Astrocyte of the cerebellum (primary cell): ENCODE data around the gene SLC35D2.
A peak's percentile ranks its signal among the peaks of the same experiment; 100 is the strongest.
"Not testable (repeated sequence)": the region's sequence is repeated elsewhere in the genome, so short reads cannot be mapped to it uniquely, and the experiment has no call there.

Source experiments
- DNase-seq: peaks from one replicate; pipeline ENCODE4 v3.0.0-alpha.2; 2011; ENCODE audit warnings: low read depth
- H3K4me3 ChIP-seq: 2 replicates; pipeline ENCODE4 v1.5.1; 2011; ENCODE audit warnings: mild to moderate bottlenecking, low read depth, low read length, moderate library complexity
- in situ Hi-C: cut with HindIII; loops from 2 replicates; pipeline ENCODE4 v1.10.0; 2017; ENCODE audit warnings: low sequenced_read_pairs
- TF ChIP-seq, protein P1 (sequence below): IDR thresholded peaks from 2 replicates; pipeline ENCODE4 v1.5.1; 2012; ENCODE audit warnings: low read length, low read depth, moderate library complexity, mild to moderate bottlenecking; ENCODE audit errors: missing control alignments

SLC35D2 gene

DNA sequence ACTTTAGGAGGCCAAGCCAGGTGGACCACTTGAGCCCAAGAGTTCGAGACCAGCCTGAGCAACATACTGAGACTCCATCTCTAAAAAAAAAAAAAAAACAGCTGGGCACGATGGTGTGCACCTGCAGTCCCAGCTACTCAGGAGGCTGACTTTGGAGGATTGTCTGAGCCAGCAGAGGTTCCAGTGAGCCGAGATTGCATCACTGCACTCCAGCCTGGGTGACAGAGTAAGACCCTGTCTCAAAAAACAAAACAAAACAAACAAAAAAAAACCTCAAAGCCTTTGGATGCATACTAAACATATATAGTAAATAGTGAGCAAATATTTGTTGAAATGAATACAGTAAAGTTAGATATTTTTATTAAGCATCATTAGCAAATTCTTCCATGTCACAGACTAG lies 5.3 kb downstream of the SLC35D2 start:
- in situ Hi-C loops: no loop called here
- no peak overlapping the region for H3K4me3 ChIP-seq
- TF ChIP-seq, protein P1, sequence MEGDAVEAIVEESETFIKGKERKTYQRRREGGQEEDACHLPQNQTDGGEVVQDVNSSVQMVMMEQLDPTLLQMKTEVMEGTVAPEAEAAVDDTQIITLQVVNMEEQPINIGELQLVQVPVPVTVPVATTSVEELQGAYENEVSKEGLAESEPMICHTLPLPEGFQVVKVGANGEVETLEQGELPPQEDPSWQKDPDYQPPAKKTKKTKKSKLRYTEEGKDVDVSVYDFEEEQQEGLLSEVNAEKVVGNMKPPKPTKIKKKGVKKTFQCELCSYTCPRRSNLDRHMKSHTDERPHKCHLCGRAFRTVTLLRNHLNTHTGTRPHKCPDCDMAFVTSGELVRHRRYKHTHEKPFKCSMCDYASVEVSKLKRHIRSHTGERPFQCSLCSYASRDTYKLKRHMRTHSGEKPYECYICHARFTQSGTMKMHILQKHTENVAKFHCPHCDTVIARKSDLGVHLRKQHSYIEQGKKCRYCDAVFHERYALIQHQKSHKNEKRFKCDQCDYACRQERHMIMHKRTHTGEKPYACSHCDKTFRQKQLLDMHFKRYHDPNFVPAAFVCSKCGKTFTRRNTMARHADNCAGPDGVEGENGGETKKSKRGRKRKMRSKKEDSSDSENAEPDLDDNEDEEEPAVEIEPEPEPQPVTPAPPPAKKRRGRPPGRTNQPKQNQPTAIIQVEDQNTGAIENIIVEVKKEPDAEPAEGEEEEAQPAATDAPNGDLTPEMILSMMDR: no peak
- no peak for DNase-seq

- DNase-seq: peak; percentile 81
- H3K4me3 ChIP-seq: no peak overlapping the region
Measured at GRCh38 chr9:96376891-96377874, 6.3 kb downstream of the SLC35D2 start.

GRCh38 chr9:96375507-96375906 lies 8.0 kb downstream of the SLC35D2 start:
- H3K4me3 ChIP-seq, DNase-seq, in situ Hi-C loops: not testable (repeated sequence)

More at GRCh38 chr9:96376891-96377874, 6.3 kb downstream of the SLC35D2 start:
- TF ChIP-seq, protein P1: no peak
- in situ Hi-C loops: no loop called here

- DNase-seq: no peak
- in situ Hi-C loops: no loop called here
- TF ChIP-seq, protein P1: no peak
- H3K4me3 ChIP-seq: no peak overlapping the region
Measured at GRCh38 chr9:96367943-96368342, 15.6 kb downstream of the SLC35D2 start.

- DNase-seq: no peak
- TF ChIP-seq, protein P1: no peak
- in situ Hi-C loops: no loop called here
- no peak overlapping the region for H3K4me3 ChIP-seq
Measured at GRCh38 chr9:96363175-96363967, 20.1 kb downstream of the SLC35D2 start.

DNA sequence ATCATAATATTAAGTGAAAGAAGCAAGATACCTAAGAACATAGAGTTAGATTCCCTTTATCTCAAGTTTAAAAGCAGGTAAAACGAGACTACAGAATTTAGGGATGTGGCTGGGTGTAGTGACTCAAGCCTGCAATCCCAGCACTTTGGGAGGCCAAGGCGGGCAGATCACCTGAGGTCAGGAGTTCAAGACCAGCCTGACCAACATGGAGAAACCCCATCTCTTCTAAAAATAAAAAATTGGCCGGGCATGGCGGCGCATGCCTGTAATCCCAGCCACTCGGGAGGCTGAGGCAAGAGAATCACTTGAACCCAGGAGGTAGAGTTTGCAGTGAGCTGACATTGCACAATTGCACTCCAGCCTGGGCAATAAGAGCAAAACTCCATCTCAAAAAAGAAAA lies 21.4 kb downstream of the SLC35D2 start:
- in situ Hi-C loops, DNase-seq, H3K4me3 ChIP-seq: not testable (repeated sequence)

GRCh38 chr9:96361668-96362067 lies 21.8 kb downstream of the SLC35D2 start:
- in situ Hi-C loops: no loop called here
- no peak for DNase-seq
- TF ChIP-seq, protein P1: no peak
- H3K4me3 ChIP-seq: no peak overlapping the region
